HS-5 (cell line): ENCODE measurements around the gene FRMD4B.

Source experiments
- DNase-seq: peaks from one replicate; pipeline ENCODE4 v3.0.0-alpha.2; 2012; ENCODE audit warnings: low read depth

FRMD4B gene

GRCh38 chr3:69321301-69322157 lies 64.4 kb downstream of the FRMD4B start:
- DNase-seq = no peak

- DNase-seq = no peak
Observed at GRCh38 chr3:69320871-69321271, 65.0 kb downstream of the FRMD4B start.

- DNase-seq = no peak
Observed at GRCh38 chr3:69319652-69320051, 66.2 kb downstream of the FRMD4B start.

GRCh38 chr3:69318410-69318809 lies 67.5 kb downstream of the FRMD4B start:
- no peak for DNase-seq

- DNase-seq = no peak
Observed at GRCh38 chr3:69313251-69313650, 72.6 kb downstream of the FRMD4B start.

- DNase-seq = peak; percentile 26
Observed at GRCh38 chr3:69309814-69310213, 76.1 kb downstream of the FRMD4B start.

GRCh38 chr3:69306239-69307185 lies 79.4 kb downstream of the FRMD4B start:
- peak; percentile 65 for DNase-seq

GRCh38 chr3:69305011-69305410 lies 80.9 kb downstream of the FRMD4B start:
- no peak for DNase-seq

- DNase-seq = no peak
Observed at GRCh38 chr3:69304396-69304795, 81.5 kb downstream of the FRMD4B start.

- DNase-seq = no peak
Observed at GRCh38 chr3:69300296-69300695, 85.6 kb downstream of the FRMD4B start.

- no peak for DNase-seq
Observed at GRCh38 chr3:69299344-69299743, 86.5 kb downstream of the FRMD4B start.

- DNase-seq = no peak
Observed at GRCh38 chr3:69297501-69297900, 88.4 kb downstream of the FRMD4B start.

GRCh38 chr3:69296995-69297394 lies 88.9 kb downstream of the FRMD4B start:
- DNase-seq = no peak

- no peak for DNase-seq
Observed at GRCh38 chr3:69294014-69294766, 91.7 kb downstream of the FRMD4B start.

- DNase-seq = no peak
Observed at GRCh38 chr3:69292959-69293574, 92.8 kb downstream of the FRMD4B start.

GRCh38 chr3:69292185-69292584 lies 93.7 kb downstream of the FRMD4B start:
- DNase-seq = no peak

- DNase-seq = no peak
Observed at GRCh38 chr3:69290430-69290829, 95.5 kb downstream of the FRMD4B start.

- DNase-seq = no peak
Observed at GRCh38 chr3:69290006-69290405, 95.9 kb downstream of the FRMD4B start.

GRCh38 chr3:69288161-69288895 lies 97.6 kb downstream of the FRMD4B start:
- DNase-seq = no peak

- no peak for DNase-seq
Observed at GRCh38 chr3:69283913-69284611, 101.8 kb downstream of the FRMD4B start.
